ENCODE results near the gene MIPOL1. TPM values are rescaled to one million over a fixed set of nuclear protein-coding genes. Genes with fewer than 3 reads are reported as not detected.

Gene MIPOL1
- total and polyA plus RNA-seq, 12 donors, result 1.1 to 9.2 (median 5.4) TPM

DNA sequence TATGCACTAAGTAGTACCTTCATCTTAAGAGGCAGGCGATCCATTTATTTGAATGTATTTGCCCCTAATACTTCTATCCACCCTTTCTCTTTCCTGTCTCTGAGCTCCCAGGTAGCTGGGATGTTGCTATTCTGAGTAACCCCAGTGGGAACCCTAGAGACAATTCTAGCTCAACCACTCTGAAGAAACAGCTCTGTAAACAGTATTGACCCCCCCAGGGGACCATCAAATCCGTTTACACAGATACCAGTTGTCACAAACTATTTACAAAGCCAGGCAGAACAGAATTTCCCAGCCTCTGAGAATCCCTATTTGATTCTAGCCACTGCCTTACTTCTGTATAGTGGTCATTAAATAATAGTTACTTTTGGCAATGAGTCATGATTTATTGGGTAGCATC lies 64.9 kb downstream of the MIPOL1 start:
- no peak for DNase-seq
- intact Hi-C loops (cut with DNase I), result no loop called here
- no peaks in the 10 kb centered on the region for H3K4me1 ChIP-seq
- H3K4me3 ChIP-seq, result no peak overlapping the region
- no peak overlapping the region for H3K27ac ChIP-seq
- WGBS, 2 donors, result 51 to 55% methylated on average over 2 of the region's 2 CpGs
- no peaks in the 10 kb centered on the region for H3K27me3 ChIP-seq
- H3K9me3 ChIP-seq, result no peaks in the 10 kb centered on the region
- TF ChIP-seq, protein P1, sequence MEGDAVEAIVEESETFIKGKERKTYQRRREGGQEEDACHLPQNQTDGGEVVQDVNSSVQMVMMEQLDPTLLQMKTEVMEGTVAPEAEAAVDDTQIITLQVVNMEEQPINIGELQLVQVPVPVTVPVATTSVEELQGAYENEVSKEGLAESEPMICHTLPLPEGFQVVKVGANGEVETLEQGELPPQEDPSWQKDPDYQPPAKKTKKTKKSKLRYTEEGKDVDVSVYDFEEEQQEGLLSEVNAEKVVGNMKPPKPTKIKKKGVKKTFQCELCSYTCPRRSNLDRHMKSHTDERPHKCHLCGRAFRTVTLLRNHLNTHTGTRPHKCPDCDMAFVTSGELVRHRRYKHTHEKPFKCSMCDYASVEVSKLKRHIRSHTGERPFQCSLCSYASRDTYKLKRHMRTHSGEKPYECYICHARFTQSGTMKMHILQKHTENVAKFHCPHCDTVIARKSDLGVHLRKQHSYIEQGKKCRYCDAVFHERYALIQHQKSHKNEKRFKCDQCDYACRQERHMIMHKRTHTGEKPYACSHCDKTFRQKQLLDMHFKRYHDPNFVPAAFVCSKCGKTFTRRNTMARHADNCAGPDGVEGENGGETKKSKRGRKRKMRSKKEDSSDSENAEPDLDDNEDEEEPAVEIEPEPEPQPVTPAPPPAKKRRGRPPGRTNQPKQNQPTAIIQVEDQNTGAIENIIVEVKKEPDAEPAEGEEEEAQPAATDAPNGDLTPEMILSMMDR (IDR thresholded peaks at IDR 0.05), result no peak
- peaks cover 0 to 9% (median 0%) of the 10 kb centered on the region in 9 donors for H3K36me3 ChIP-seq
- no peak for ATAC-seq

DNA sequence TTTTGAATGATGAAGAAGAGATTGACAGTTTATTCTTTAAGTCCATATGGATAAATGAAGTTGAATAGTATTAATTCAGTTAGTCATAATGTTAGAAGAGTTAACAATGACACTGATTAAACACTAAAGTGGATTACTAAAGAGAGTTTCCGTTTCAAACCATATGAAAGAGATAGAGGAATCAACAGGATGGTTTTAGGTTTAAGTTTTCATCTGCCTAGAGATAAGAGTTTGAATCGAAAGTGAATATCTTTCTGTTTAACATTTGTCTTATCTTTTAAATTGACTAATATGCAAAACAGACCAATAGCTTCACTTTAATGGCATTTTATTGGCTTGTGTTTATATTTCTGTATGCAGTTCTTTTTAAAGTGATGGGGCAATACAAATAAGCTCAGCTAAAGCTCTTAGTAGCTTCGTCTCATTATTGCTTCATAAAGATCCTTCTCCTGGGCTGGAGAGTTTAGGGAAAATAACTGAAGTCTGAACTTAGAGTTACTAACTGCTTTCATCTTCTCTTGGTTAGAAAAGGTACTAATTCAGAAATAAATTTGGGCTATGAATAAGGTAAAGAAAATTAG lies 66.0 kb downstream of the MIPOL1 start:
- Histone ChIP-seq H3K9me3 (no peaks in the 10 kb centered on the region), H3K36me3 (peaks cover 0 to 12% (median 0%) of the 10 kb centered on the region in 9 donors), H3K4me3 (no peak overlapping the region), H3K27me3 (no peaks in the 10 kb centered on the region), H3K27ac (no peak overlapping the region), H3K4me1 (no peaks in the 10 kb centered on the region)
- intact Hi-C loops (cut with DNase I), result no loop called here
- WGBS, 2 donors, result 50 to 57% methylated on average over 3 of the region's 3 CpGs
- TF ChIP-seq, protein P1 (IDR thresholded peaks at IDR 0.05), result no peak
- DNase-seq, result no peak
- no peak for ATAC-seq

DNA sequence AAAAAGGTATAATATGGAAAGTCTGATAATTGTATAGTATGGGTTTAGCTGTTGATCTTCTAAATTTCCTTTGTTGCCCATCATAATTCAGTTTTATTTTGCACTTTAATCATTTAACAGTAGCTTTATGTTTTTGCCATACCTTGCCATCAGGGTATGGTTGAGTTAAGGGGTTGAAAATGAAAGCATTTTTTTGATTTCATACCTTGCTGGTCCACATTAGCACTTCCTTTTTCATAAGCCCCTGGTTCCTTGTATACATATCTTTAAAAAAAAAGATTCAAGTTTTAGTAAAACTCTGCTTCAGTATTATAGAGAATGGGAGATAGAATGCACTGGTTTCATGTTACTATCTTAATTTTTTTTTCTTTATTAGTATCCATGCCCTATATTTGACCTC lies 71.1 kb downstream of the MIPOL1 start:
- H3K9me3 ChIP-seq, result no peaks in the 10 kb centered on the region
- DNase-seq (no peak), ATAC-seq (no peak)
- no peak overlapping the region for H3K27ac ChIP-seq
- no peaks in the 10 kb centered on the region for H3K27me3 ChIP-seq
- no peak overlapping the region for H3K4me3 ChIP-seq
- TF ChIP-seq, protein P1 (IDR thresholded peaks at IDR 0.05), result no peak
- no peaks in the 10 kb centered on the region for H3K4me1 ChIP-seq
- H3K36me3 ChIP-seq, result peaks cover 0 to 23% (median 0%) of the 10 kb centered on the region in 9 donors
- intact Hi-C loops (cut with DNase I), result no loop called here

DNA sequence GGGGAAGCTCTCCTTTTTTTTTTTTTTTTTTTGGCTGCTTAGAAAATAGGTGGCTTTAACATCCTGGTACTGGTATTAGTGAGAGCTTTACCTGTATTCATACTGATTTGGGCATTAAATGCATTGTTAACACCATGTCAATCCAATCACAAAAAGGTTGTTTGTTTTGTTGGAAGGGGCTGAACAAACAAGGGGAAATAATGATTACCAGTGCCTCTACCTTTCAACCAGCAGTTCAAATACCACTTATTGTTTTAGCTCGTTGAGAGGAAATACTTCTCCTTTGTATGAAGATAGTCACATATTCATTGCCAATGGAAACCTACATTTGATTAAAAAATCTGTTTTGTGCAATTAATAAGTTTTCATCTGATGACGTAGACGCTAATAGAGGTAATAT lies 72.9 kb downstream of the MIPOL1 start:
- Histone ChIP-seq H3K36me3 (peaks cover 0 to 23% (median 0%) of the 10 kb centered on the region in 9 donors), H3K27me3 (no peaks in the 10 kb centered on the region), H3K27ac (no peak overlapping the region), H3K4me3 (no peak overlapping the region), H3K4me1 (no peaks in the 10 kb centered on the region), H3K9me3 (no peaks in the 10 kb centered on the region)
- 84 to 86% methylated on average over 3 of the region's 3 CpGs for WGBS, 2 donors
- no peak for ATAC-seq
- no peak for DNase-seq
- TF ChIP-seq, protein P1 (IDR thresholded peaks at IDR 0.05), result no peak
- intact Hi-C loops (cut with DNase I), result no loop called here
